Measurements from ENCODE around the gene CTSF.
"Not testable (repeated sequence)": the region's sequence is repeated elsewhere in the genome, so short reads cannot be mapped to it uniquely, and the experiment has no call there.

Gene CTSF

DNA sequence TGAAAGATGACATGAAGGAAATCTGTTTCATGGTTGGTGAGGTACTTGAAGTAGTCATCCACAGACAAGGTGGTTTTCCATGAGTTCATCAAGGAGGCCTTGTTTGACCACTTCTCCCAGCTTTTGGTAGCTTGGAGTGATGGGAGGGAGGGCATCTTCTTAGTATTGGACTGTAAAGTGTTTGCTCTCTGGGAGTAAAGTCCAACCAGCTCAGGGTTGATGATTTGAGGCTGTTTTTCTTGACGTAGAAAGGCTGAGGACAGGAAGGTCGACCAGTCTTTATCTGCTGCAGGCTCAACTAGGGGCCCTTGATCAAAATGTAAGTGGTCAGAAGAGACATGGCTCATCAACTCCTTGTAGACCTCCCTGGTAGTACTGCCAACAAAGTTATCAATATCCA is 22.8 kb upstream of the CTSF start:
- no peak overlapping the region for H3K27ac ChIP-seq
- no peak for DNase-seq (ENCODE audit: low read depth, low spot score)

DNA sequence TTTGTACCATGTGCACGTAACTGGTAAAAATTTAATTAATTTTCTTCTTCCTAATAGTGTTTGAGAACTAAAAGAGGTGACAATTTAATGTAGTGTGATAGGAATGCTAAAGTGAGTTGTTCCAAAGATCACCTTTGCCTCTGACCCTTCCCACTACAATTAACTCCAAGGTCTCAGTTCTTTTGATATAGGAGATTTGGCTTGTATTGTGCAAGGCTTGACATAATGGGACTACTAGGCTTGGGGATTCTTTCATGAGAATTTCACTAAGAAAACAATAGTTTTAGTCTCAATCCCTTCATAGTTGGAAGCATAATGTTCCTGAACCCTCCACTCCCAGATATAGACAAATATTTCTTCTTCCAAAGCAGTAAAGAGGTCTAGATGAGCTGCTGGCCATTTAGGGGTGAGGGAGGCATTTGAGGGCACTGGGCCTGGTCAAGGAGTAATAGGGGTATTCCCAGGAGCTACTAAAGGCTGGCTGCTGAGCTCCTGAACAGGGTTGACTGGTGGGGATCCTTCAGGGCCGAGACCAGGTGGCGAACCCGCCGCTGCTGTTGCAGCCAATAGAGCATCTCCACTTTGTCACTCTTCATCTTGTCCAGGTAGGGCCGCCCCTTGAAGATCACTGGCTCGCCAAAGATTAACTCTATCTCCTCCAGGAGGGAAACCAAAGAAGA is 21.7 kb upstream of the CTSF start:
- H3K27ac ChIP-seq, result no peak overlapping the region
- DNase-seq (ENCODE audit: low read depth, low spot score), result no peak

DNA sequence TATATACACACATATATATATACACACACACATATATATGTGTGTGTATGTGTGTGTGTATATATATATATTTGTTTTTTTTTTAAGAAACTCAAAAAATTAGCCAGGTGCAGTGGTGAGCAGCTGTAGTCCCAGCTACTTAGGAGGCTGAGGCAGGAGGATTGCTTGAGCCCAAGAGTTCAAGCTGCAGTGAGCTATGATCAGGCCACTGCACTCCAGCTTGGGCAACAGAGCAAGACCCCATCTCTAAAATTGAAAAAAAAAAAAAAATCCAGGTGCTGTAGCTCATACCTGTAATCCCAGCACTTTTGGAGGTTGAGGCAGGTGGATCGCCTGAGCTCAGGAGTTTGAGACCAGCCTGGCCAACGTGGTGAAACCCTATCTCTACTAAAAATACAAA is 20.9 kb upstream of the CTSF start:
- H3K27ac ChIP-seq; DNase-seq (ENCODE audit: low read depth, low spot score): not testable (repeated sequence)

DNA sequence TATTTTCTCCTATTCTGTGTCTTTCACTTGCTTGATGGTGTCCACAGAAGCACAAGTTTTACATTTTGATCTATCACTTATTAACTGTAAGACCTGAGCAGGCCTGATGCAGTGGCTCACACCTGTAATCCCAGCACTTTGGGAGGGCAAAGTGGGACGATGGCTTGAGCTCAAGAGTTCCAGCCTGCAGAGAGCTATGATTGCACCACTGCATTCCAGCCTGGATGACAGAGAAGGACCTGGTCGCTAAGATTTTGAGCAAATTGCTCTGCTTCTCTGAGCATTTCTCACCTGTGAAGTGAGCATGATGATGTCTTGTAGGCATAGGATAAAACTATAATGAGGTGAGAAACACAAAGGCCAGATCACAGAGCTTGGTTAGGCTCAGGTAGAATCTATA is 17.7 kb upstream of the CTSF start:
- no peak overlapping the region for H3K27ac ChIP-seq
- no peak for DNase-seq (ENCODE audit: low read depth, low spot score)

DNA sequence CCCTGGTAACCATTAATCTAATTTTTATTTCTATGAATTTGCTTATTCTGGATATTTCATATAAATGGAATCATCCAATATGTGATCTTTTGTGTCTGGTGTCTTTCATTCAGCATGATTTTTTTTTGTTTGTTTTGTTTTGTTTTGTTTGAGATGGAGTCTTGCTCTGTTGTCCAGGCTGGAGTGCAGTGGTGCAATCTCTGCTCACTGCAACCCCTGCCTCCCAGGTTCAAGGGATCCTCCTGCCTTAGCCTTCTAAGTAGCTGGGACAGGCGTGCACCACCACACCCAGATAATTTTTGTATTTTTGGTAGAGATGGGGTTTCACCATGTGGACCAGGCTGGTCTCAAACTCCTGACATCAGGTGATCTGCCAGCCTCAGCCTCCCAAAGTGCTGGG is 17.0 kb upstream of the CTSF start:
- not testable (repeated sequence) for H3K27ac ChIP-seq; DNase-seq (ENCODE audit: low read depth, low spot score)

DNA sequence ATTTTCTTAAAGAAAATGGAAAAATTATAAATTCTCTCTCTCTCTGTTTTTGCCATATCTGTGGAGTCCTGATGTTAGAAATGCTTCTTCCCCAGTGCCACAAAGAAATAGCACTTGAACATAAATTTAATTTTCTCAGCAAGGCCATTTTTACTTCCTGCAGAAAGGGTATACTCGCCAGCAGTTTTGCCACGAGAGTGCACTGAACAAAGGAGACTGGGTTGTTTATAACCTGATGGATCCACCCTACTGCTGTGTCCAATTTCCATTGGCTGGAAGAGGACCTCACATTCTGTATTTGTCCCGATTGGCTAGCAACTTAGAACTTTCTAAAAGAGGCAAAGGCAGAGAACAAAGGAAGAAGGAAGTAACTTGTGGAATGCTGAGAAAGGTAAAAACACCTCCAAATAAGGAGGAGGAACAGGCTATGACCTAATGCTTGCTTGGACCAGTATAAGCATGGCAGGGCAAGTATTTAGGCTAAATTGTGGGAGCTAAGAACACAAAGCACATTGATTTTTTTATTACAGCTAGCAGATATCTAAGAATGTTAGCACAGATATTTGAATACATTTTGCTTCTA is 14.2 kb upstream of the CTSF start:
- not testable (repeated sequence) for DNase-seq (ENCODE audit: low read depth, low spot score)

DNA sequence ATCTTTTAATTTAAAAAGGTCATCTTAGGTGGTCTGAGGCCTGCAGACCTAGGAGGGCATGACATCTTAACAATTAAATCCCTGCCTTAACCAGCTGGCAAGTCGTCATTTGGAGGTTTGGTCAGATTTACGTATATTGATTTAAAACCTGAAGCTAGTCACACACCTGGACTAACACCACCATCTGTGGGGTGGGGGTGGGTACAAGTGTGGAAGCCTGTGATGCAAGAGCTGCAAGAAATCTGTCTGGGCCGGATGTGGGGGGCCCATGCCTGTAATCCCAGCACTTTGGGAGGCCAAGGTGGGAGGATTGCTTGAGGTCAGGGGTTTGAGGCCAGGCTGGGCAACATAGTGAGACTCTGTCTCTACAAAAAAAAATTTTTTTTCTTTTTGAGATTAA is 12.9 kb upstream of the CTSF start:
- no peak for DNase-seq (ENCODE audit: low read depth, low spot score)
- H3K27ac ChIP-seq, result no peak overlapping the region

More for the DNA sequence above, 14.2 kb upstream of the CTSF start:
- H3K27ac ChIP-seq, result not testable (repeated sequence)

DNA sequence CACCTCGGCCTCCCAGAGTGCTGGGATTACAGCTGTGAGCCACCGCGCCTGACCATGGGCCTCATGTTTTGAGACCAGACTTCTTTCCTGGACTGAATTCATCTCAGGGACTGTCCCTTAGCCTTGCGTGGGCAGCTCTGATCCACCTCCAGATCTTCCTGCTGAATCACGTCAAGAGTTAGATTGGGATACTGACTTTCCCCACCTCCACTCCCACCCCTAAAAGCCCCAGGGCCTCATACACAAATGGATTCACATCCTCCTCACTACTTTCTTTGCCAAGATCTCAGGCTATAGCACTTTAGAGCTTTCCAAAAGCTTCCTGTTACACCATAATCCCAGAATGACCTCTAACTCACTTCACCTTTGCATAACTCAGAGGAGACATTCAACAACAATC is 12.4 kb upstream of the CTSF start:
- H3K27ac ChIP-seq, result no peak overlapping the region
- no peak for DNase-seq (ENCODE audit: low read depth, low spot score)

DNA sequence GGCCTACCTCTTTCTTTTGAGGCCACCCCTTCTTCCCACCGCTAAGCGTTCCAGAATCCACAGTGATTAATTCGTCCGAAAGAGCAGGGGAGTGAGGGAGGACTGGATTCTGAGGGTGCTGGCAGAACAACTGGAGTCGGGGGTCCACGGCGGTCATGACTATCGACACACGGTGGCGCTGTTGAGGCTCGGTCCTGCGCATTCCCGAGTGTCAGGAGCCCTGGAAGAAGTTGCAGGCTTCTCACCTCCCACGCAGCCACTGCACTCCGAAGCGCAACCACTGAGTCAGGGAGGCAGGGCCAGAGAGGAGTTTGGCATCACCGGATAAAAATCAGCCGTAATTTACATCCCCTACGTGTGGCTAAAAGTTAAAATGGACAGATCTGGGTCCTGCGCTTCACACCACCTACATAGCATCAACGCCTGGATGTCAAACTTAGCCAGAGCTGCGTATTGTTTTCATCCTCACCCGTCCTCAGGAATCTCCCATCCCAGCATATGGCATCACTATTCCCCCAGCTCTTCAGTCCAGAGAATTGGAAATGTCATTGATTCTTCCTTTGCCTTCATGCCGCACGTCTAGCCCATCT is 10.7 kb upstream of the CTSF start:
- no peak for DNase-seq (ENCODE audit: low read depth, low spot score)
- H3K27ac ChIP-seq, result no peak overlapping the region

DNA sequence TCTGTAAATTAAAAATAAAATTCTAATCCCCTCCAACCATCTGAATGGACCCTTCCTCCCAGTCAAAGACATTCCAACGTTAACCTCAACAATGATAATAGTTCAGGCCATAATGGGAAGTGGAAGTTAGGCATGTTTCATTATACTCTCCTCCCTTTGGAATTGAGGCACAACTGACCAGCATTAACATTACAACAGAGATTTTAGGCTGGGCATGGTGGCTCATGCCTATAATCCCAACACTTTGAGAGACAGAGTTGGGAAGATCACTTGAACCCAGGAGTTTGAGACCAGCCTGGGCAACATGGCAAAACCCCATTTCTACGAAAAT is 2.4 kb upstream of the CTSF start:
- no peak for DNase-seq (ENCODE audit: low read depth, low spot score)
- H3K27ac ChIP-seq, result no peak overlapping the region

DNA sequence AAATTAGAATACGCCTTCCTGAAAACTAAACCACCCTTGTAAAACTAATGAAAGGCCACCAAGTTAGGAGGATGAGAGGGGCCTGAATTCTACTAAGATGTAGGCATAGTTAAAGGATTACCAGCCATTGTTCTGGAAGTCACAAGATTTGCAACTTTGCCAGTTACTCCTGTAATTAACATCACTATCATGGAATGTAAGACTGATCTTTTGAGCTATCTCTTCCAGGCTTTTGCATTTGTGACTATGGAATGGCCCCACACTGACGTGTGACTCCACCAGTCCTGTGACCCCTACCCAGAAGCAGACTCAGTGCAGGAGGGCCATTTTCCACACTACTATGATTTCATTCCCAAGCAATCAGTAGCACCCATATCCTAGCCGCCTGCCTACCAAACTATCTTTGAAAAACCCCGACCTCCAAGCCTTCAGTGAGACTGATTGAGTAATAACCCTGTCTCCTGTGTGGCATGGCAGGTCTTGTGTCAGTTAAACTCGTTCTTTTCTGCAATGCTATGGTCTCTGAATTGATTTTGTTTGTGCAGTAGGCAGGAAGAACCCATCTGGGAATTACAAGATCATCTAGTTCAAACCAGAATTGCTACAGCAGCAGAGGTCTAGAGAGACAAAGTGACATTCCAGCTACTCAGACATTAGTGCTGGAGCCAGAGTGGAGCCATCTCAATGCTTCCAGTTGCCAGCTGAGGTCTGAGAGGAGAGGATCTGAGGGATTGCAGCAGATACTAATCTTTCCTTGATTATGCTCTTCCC is 1.9 kb upstream of the CTSF start:
- no peak for DNase-seq (ENCODE audit: low read depth, low spot score)
- no peak overlapping the region for H3K27ac ChIP-seq

DNA sequence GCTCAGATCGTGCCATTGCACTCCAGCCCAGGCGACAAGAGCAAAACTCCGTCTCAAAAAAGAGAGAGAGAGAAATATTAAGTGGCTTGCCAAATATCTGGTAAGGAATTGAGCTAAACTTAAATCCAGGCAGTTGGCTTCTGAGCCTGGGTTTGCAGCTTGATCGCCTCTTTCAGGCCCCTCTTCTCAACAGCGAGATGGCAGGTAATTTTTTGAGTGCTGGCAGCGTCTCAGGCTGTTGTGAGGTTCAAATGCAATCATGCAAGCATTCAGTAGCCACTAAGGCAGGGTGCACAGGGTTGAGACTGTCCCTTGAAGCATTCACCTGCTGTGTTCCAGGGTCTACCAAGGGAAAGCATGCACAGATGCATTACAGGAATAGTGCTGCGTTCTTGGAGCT is 670 bp upstream of the CTSF start:
- no peak for DNase-seq (ENCODE audit: low read depth, low spot score)
- H3K27ac ChIP-seq, result no peak overlapping the region

DNA sequence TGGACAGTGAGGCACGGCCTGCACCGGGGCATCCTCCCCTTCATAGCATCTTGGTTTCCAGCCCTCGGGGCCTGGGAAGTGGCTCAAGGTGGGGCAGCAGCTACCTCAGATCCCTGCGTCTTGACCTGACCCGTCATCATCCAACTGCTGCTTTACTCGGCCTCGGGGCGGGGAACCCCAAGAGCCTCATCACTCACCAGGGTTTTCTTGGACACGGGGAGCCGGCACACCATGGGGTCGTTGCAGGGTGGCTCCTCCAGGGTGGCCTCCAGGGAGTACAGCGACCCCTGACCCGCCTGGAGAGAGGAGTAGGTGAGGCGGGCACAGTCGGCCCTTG is 651 bp downstream of the CTSF start:
- no peak overlapping the region for H3K27ac ChIP-seq
- DNase-seq (ENCODE audit: low read depth, low spot score), result no peak

DNA sequence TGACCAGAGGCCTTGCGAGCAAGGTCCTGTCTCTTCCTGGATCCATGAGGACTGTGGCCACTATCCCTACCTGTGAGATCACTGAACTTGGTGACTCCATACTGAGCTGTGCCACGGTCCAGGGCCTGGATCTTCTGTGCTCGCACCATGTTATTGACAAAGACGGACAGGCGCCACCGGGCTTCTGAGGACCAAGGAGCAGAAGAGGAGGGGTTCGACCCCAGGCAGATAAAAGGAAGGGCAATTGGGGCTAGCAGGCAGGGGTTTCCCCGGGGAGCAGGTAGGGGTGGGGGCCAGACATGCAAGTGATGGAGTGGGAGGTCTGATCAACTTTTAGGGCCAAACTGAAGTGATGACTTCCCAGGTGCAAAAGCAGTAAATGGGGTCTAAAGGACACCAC is 2.2 kb downstream of the CTSF start:
- no peak overlapping the region for H3K27ac ChIP-seq
- no peak for DNase-seq (ENCODE audit: low read depth, low spot score)

DNA sequence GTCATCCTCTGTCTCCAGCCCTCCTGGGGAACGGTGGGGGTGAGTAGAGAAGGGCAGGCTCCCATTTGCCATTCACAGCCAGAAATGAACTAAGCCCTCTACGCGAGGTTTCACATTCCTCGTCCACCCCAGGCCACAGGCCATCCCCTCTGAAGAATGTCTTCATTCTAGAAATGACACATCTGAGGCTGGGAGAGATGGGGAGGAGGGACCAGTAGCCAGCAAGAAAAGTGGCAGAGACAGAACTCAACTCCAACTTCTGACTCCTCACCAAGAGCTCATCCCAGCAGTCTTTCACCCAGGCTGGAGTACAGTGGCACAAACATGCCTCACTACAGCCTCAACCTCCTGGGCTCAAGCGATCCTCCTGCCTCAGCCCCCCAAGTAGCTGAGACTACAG is 3.4 kb downstream of the CTSF start:
- H3K27ac ChIP-seq, result no peak overlapping the region
- DNase-seq (ENCODE audit: low read depth, low spot score), result no peak

DNA sequence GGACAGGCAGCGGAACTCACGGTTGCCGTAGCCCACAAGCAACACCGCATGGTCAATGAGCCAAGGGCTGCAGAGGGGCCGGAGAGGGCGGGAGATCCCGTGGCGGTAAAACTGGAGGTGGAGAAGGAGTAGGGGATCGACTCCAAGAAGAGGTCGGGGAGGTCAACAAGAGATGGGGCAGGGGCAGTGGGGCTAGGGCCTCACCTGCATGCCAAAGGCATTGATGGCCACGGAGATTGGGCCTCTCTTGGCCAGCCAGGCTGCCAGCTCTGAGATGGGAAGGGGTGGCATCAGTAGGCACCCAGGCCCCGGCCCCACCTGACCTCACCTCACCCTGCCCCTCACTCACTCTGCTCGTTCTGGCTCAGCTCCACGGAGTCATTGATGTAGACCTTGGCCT is 3.9 kb downstream of the CTSF start:
- no peak for DNase-seq (ENCODE audit: low read depth, low spot score)
- H3K27ac ChIP-seq, result no peak overlapping the region

DNA sequence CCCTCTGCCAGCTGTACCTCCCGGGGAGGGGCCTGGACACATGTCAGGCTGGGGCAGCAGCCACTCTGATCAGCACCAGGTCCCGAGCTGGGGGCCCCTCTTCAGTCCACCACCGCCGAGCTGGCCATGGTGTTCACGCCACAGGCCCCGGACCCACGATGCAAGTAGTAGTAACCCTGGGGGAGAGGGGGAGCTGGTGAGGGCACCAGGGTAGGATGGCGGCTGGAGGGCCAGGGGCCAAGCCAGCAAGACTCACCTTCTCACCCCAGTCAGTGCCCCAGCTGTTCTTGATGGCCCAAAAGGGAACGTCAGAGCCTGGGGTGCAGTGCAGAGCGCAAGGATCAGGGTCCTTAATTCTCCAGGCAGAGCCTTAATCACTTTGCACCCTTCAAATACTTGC is 4.6 kb downstream of the CTSF start:
- DNase-seq (ENCODE audit: low read depth, low spot score), result no peak
- H3K27ac ChIP-seq, result no peak overlapping the region

DNA sequence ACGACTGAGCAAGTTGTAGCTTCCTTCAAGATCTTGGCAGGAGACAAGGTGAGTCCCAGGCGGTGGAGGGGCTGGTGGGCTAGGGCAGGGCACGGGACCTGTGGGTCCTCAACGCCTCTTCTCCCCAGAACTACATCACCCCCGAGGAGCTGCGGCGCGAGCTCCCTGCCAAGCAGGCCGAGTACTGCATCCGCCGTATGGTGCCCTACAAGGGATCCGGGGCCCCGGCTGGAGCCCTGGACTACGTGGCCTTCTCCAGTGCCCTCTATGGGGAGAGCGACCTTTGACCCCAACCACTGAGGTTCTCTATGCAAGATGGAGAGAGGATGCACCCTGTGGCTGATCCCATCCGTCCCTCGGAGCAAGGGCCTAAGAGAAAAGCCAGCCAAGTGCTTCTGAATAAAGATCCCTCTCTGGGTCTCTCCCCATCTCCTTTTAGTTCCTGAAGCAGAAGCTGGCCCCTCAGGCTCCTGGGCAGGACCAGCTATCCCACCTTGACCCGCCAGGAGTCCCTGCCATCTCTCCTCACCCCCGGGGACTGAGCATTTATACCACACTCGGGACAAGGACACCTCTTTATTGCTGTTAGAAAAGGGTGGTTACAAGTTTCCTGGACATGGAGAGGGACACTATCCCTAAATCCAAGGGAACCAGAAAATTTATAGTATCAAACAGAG is 5.4 kb downstream of the CTSF start:
- H3K27ac ChIP-seq, result no peak overlapping the region
- no peak for DNase-seq (ENCODE audit: low read depth, low spot score)

DNA sequence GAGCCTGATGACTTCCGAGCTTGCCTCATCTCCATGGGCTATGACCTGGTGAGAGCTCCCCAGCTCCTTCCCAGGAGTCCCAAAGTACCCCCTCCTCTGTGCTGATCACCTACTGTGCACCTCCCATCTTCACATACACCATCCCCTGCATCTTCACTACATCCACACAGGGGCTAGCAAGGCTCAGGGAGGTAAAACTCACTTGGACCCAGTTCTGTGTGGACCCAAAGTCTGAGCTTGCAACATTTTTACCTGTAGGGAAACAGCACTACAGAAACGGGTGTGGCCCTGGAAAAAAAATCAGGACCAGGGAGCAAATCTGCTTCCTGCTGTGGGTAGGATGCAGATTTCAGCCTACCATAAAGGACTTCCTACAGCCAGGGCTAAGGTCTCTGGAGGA is 6.1 kb downstream of the CTSF start:
- no peak overlapping the region for H3K27ac ChIP-seq
- no peak for DNase-seq (ENCODE audit: low read depth, low spot score)

DNA sequence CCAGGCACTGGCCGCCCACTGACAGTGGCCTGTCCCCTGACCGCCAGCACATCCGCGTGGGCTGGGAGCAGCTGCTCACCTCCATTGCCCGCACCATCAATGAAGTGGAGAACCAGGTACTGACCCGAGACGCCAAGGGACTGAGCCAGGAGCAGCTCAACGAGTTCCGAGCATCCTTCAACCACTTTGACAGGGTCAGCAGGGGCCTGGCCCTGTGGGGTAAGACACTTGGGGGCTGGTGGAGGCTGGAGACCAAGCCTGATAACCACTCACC is 6.5 kb downstream of the CTSF start:
- DNase-seq (ENCODE audit: low read depth, low spot score), result no peak
- no peak overlapping the region for H3K27ac ChIP-seq

DNA sequence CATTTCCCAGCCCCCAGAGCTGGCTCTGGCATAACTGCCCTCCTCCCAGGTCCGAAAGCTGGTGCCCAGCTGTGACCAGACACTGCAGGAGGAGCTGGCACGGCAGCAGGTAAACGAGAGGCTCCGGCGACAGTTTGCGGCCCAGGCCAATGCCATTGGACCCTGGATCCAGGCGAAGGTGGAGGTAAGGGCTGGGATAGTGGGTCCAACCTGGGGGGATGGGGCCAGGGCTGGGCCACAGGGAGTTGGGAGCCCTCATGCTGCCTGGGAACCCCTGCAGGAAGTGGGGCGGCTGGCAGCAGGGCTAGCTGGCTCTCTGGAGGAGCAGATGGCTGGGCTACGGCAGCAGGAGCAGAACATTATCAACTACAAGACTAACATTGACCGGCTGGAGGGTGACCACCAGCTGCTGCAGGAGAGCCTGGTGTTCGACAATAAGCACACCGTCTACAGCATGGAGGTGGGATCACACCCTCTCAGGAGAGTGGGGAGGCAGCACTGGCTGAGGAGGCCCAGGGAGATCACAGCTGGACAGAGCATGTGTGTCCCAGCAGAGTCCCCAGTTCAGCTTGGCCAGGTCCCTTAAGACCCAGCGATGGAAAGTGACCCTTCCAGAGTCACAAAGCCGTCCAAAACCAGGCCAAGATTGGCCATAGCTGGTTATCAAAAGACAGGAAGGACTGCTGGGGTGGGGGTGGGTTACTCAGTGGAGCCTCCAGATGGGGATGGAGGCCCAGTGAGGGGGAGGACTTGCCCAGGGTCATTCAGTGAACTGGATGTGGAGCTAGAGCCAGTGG is 7.0 kb downstream of the CTSF start:
- H3K27ac ChIP-seq, result no peak overlapping the region
- no peak for DNase-seq (ENCODE audit: low read depth, low spot score)

All from epithelial cell of prostate (primary cell).